KMS-11 (cell line): ENCODE results near the gene AARS2.
A peak's percentile ranks its signal among the peaks of the same experiment; 100 is the strongest.

Experiments
- H2AFZ ChIP-seq: fragments of 200-600 bp; sonication (generic); 2 replicates; pipeline ENCODE4 v1.6.1; 2016; ENCODE audit warnings: antibody characterized with exemption, mixed run types, low read depth
- H3K27ac ChIP-seq: fragments of 200-600 bp; sonication (generic); 2 replicates; pipeline ENCODE4 v1.6.1; 2016; ENCODE audit warnings: mild to moderate bottlenecking, mixed run types
- H3K27me3 ChIP-seq: fragments of 200-600 bp; sonication (generic); 2 replicates; pipeline ENCODE4 v1.6.1; 2017; ENCODE audit warnings: mild to moderate bottlenecking, low read depth, mixed run types, moderate library complexity; ENCODE audit not compliant: insufficient read depth
- H3K36me3 ChIP-seq: fragments of 200-600 bp; sonication (generic); 2 replicates; pipeline ENCODE4 v1.6.1; 2017; ENCODE audit warnings: mild to moderate bottlenecking, mixed run types; ENCODE audit not compliant: insufficient read depth
- H3K4me1 ChIP-seq: fragments of 200-600 bp; sonication (generic); 2 replicates; pipeline ENCODE4 v1.6.1; 2016; ENCODE audit warnings: mild to moderate bottlenecking, low read depth, mixed run types; ENCODE audit not compliant: poor library complexity, severe bottlenecking
- H3K4me2 ChIP-seq: fragments of 200-600 bp; sonication (generic); 2 replicates; pipeline ENCODE4 v1.7.0; 2016; ENCODE audit warnings: mild to moderate bottlenecking, mixed run types
- H3K4me3 ChIP-seq: fragments of 200-600 bp; sonication (generic); IDR thresholded peaks from 2 replicates; pipeline ENCODE4 v1.6.1; 2017; ENCODE audit warnings: low read depth, low read length, mixed read lengths; ENCODE audit not compliant: insufficient read depth
- H3K79me2 ChIP-seq: fragments of 200-600 bp; sonication (generic); 2 replicates; pipeline ENCODE4 v1.6.1; 2016; ENCODE audit warnings: low read depth, mixed run types; ENCODE audit not compliant: insufficient read depth
- H3K9ac ChIP-seq: fragments of 200-600 bp; sonication (generic); 2 replicates; pipeline ENCODE4 v1.6.1; 2016; ENCODE audit warnings: mild to moderate bottlenecking, mixed run types
- H4K20me1 ChIP-seq: fragments of 200-600 bp; sonication (generic); 2 replicates; pipeline ENCODE4 v1.6.1; 2016; ENCODE audit warnings: mild to moderate bottlenecking, mixed run types; ENCODE audit not compliant: insufficient read depth
- CTCF ChIP-seq: fragments of 200-600 bp; sonication (generic); conservative IDR thresholded peaks from 2 replicates; pipeline ENCODE4 v1.6.1; 2017; ENCODE audit warnings: low read depth, mild to moderate bottlenecking, antibody characterized with exemption, low read length, moderate library complexity, mixed read lengths

Gene AARS2

GRCh38 chr6:44253307-44254101, 59.6 kb downstream of the AARS2 start:
- no peak overlapping the region for H3K4me3 ChIP-seq
- H4K20me1 ChIP-seq: peaks cover 53% of the 10 kb centered on the region
- peak overlapping the region; percentile 4; the same call in 1 of the 2 replicates for H3K4me2 ChIP-seq
- H3K36me3 ChIP-seq: peaks cover 51% of the 10 kb centered on the region
- peaks cover 80% of the 10 kb centered on the region for H3K4me1 ChIP-seq
- H3K27ac ChIP-seq: peak overlapping the region; percentile 66; the same call in 1 of the 2 replicates
- H3K79me2 ChIP-seq: peaks cover 61% of the 10 kb centered on the region
- H3K9ac ChIP-seq: no peak overlapping the region
- peak; percentile 77 for TF ChIP-seq CTCF
- H3K27me3 ChIP-seq: no peaks in the 10 kb centered on the region
- H2AFZ ChIP-seq: no peak overlapping the region

DNA sequence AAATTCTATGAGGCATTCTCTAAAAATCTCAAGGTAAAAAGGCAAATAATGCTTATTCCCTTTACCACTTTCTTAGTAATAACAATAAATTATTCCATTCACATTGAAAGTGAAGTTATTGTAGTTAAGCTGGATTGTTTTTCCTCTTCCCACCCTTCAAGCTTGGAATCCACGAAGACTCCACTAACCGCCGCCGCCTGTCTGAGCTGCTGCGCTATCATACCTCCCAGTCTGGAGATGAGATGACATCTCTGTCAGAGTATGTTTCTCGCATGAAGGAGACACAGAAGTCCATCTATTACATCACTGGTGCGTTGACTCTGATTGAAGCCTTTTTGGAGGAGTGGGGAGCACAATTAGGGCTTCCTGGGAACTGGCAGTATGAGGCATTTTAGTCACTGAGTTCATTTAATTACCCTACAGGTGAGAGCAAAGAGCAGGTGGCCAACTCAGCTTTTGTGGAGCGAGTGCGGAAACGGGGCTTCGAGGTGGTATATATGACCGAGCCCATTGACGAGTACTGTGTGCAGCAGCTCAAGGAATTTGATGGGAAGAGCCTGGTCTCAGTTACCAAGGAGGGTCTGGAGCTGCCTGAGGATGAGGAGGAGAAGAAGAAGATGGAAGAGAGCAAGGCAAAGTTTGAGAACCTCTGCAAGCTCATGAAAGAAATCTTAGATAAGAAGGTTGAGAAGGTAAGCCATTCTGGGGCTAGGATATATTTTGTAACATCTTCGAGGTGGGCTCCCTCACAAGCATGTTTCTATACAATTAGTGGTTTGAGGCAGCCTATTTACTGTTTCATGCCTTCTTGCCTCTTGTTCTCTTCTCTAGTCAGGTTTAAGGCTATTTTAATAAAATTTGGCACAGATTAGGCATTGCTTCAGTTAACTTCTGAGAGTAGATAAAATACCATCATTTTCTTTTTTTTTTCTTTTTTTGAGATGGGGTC, 61.3 kb downstream of the AARS2 start:
- Histone ChIP-seq H3K4me3 (no peak overlapping the region), H3K36me3 (peaks cover 60% of the 10 kb centered on the region), H2AFZ (no peak overlapping the region), H3K9ac (peak overlapping the region; percentile 20; the same call in 1 of the 2 replicates), H4K20me1 (peaks cover 65% of the 10 kb centered on the region), H3K27ac (peak overlapping the region; percentile 27; the same call in 1 of the 2 replicates), H3K4me2 (no peak overlapping the region; the same call in 1 of the 2 replicates), H3K79me2 (peaks cover 75% of the 10 kb centered on the region), H3K4me1 (peaks cover 74% of the 10 kb centered on the region), H3K27me3 (no peaks in the 10 kb centered on the region)
- TF ChIP-seq CTCF: no peak; the same call in 1 of the 2 replicates

DNA sequence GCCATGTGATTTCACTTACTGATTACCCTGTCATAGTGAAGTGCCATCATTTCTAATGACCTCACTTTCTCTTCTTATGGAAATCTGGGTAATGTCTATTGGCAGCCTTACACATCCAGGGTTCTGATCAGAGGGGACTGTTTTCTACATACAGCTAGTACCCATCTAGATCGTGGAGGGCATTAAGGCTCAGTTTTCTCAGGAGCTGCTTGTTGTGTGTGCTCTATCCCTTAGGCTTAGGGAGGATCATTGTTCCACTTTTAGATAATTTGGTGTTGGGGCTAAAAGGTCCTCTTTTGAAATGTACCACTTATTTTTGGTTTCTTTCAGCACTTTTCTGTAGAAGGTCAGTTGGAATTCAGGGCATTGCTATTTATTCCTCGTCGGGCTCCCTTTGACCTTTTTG, 62.4 kb downstream of the AARS2 start:
- Histone ChIP-seq H3K27me3 (no peaks in the 10 kb centered on the region), H3K9ac (no peak overlapping the region; the same call in 1 of the 2 replicates), H3K4me3 (no peak overlapping the region), H3K4me2 (peak overlapping the region; percentile 99; the same call in 1 of the 2 replicates), H3K4me1 (peaks cover 72% of the 10 kb centered on the region), H4K20me1 (peaks cover 65% of the 10 kb centered on the region), H3K79me2 (peaks cover 65% of the 10 kb centered on the region), H3K36me3 (peaks cover 60% of the 10 kb centered on the region), H2AFZ (no peak overlapping the region), H3K27ac (peak overlapping the region; percentile 12; the same call in 1 of the 2 replicates)
- TF ChIP-seq CTCF: no peak

- Histone ChIP-seq H3K36me3 (peaks cover 60% of the 10 kb centered on the region), H3K27me3 (no peaks in the 10 kb centered on the region), H3K4me1 (peaks cover 74% of the 10 kb centered on the region), H3K27ac (peak overlapping the region; percentile 12; the same call in 1 of the 2 replicates), H3K79me2 (peaks cover 65% of the 10 kb centered on the region), H2AFZ (no peak overlapping the region), H3K4me2 (peak overlapping the region; percentile 99), H3K9ac (no peak overlapping the region; the same call in 1 of the 2 replicates), H3K4me3 (no peak overlapping the region), H4K20me1 (peaks cover 65% of the 10 kb centered on the region)
- no peak for TF ChIP-seq CTCF
These were observed 63.0 kb downstream of the AARS2 start for GRCh38 chr6:44250067-44250717.
